Activated naive CD8-positive, alpha-beta T cell treated with anti-CD3 and anti-CD28 coated beads, Interleukin-2, amount 50 U/mL, for 24 hours (primary cell): ENCODE data around the gene ZNRD2.

ENCODE experiments used
- ATAC-seq: fragments of 150-1000 bp; cut with Tn5 transposase; one replicate; pipeline ENCODE4 v1.10.0; 2021
- DNase-seq: peaks from one replicate; pipeline ENCODE4 v3.0.0; 2021
- H3K27ac Mint-ChIP-seq: one replicate; pipeline ENCODE4 v1.8.0; 2021; ENCODE audit warnings: mild to moderate bottlenecking, mixed read lengths
- H3K27me3 Mint-ChIP-seq: one replicate; pipeline ENCODE4 v1.8.0; 2021; ENCODE audit warnings: mixed read lengths
- H3K36me3 Mint-ChIP-seq: one replicate; pipeline ENCODE4 v1.8.0; 2021; ENCODE audit warnings: low read depth, mixed read lengths
- H3K4me1 Mint-ChIP-seq: one replicate; pipeline ENCODE4 v1.8.0; 2021; ENCODE audit warnings: mixed read lengths
- H3K4me3 Mint-ChIP-seq: one replicate; pipeline ENCODE4 v1.8.0; 2021; ENCODE audit warnings: mild to moderate bottlenecking, moderate library complexity, mixed read lengths
- H3K9me3 Mint-ChIP-seq: one replicate; pipeline ENCODE4 v1.8.0; 2021; ENCODE audit warnings: mixed read lengths

Gene ZNRD2

GRCh38 chr11:65546217-65546958, 23.9 kb upstream of the ZNRD2 start:
- ATAC-seq (peak; percentile 79), DNase-seq (peak; percentile 99)
- peaks cover 45% of the 10 kb centered on the region for H3K4me1 Mint-ChIP-seq
- peak overlapping the region; percentile 61 for H3K4me3 Mint-ChIP-seq
- no peaks in the 10 kb centered on the region for H3K27me3 Mint-ChIP-seq
- H3K27ac Mint-ChIP-seq, result peak overlapping the region; percentile 60
- no peaks in the 10 kb centered on the region for H3K9me3 Mint-ChIP-seq
- peaks cover 6% of the 10 kb centered on the region for H3K36me3 Mint-ChIP-seq

GRCh38 chr11:65547446-65548125, 22.7 kb upstream of the ZNRD2 start:
- DNase-seq, result no peak
- Mint-ChIP-seq H3K27ac (no peak overlapping the region), H3K4me1 (peaks cover 49% of the 10 kb centered on the region), H3K9me3 (no peaks in the 10 kb centered on the region), H3K36me3 (peaks cover 6% of the 10 kb centered on the region), H3K27me3 (no peaks in the 10 kb centered on the region), H3K4me3 (no peak overlapping the region)
- ATAC-seq, result no peak

GRCh38 chr11:65548395-65548794, 21.9 kb upstream of the ZNRD2 start:
- Mint-ChIP-seq H3K27me3 (no peaks in the 10 kb centered on the region), H3K36me3 (peaks cover 4% of the 10 kb centered on the region), H3K27ac (peak overlapping the region; percentile 15), H3K4me3 (no peak overlapping the region), H3K9me3 (no peaks in the 10 kb centered on the region), H3K4me1 (peaks cover 56% of the 10 kb centered on the region)
- DNase-seq (no peak), ATAC-seq (no peak)

GRCh38 chr11:65549096-65549495, 21.2 kb upstream of the ZNRD2 start:
- H3K27ac Mint-ChIP-seq, result no peak overlapping the region
- H3K4me1 Mint-ChIP-seq, result peaks cover 57% of the 10 kb centered on the region
- no peaks in the 10 kb centered on the region for H3K27me3 Mint-ChIP-seq
- ATAC-seq (no peak), DNase-seq (no peak)
- H3K9me3 Mint-ChIP-seq, result no peaks in the 10 kb centered on the region
- H3K36me3 Mint-ChIP-seq, result peaks cover 4% of the 10 kb centered on the region
- H3K4me3 Mint-ChIP-seq, result no peak overlapping the region

GRCh38 chr11:65551572-65552387, 18.5 kb upstream of the ZNRD2 start:
- Mint-ChIP-seq H3K4me1 (peaks cover 66% of the 10 kb centered on the region), H3K27me3 (no peaks in the 10 kb centered on the region), H3K36me3 (peaks cover 4% of the 10 kb centered on the region), H3K27ac (peak overlapping the region; percentile 13), H3K4me3 (no peak overlapping the region), H3K9me3 (no peaks in the 10 kb centered on the region)
- peak; percentile 48 for ATAC-seq
- peak; percentile 73 for DNase-seq

- peak; percentile 1 for ATAC-seq
Measured at GRCh38 chr11:65552388-65552951, 17.8 kb upstream of the ZNRD2 start.

GRCh38 chr11:65553301-65554001, 16.8 kb upstream of the ZNRD2 start:
- no peaks in the 10 kb centered on the region for H3K9me3 Mint-ChIP-seq
- DNase-seq (peak; percentile 68), ATAC-seq (peak; percentile 25)
- H3K4me3 Mint-ChIP-seq, result no peak overlapping the region
- peaks cover 4% of the 10 kb centered on the region for H3K36me3 Mint-ChIP-seq
- no peak overlapping the region for H3K27ac Mint-ChIP-seq
- H3K4me1 Mint-ChIP-seq, result peaks cover 60% of the 10 kb centered on the region
- no peaks in the 10 kb centered on the region for H3K27me3 Mint-ChIP-seq

More at GRCh38 chr11:65552388-65552951, 17.8 kb upstream of the ZNRD2 start:
- Mint-ChIP-seq H3K36me3 (peaks cover 4% of the 10 kb centered on the region), H3K27me3 (no peaks in the 10 kb centered on the region), H3K4me1 (peaks cover 66% of the 10 kb centered on the region), H3K27ac (peak overlapping the region; percentile 33), H3K4me3 (no peak overlapping the region), H3K9me3 (no peaks in the 10 kb centered on the region)
- no peak for DNase-seq

- ATAC-seq (no peak), DNase-seq (no peak)
- Mint-ChIP-seq H3K4me1 (peaks cover 59% of the 10 kb centered on the region), H3K27ac (peak overlapping the region; percentile 59), H3K27me3 (no peaks in the 10 kb centered on the region), H3K4me3 (peak overlapping the region; percentile 53), H3K9me3 (no peaks in the 10 kb centered on the region), H3K36me3 (peaks cover 4% of the 10 kb centered on the region)
Measured at GRCh38 chr11:65554057-65554818, 16.0 kb upstream of the ZNRD2 start.

- no peak for ATAC-seq
- H3K4me1 Mint-ChIP-seq, result peaks cover 65% of the 10 kb centered on the region
Measured at GRCh38 chr11:65554842-65555430, 15.3 kb upstream of the ZNRD2 start.

GRCh38 chr11:65555693-65556231, 14.5 kb upstream of the ZNRD2 start:
- H3K4me3 Mint-ChIP-seq, result peak overlapping the region; percentile 78
- no peak for DNase-seq

More at GRCh38 chr11:65554842-65555430, 15.3 kb upstream of the ZNRD2 start:
- Mint-ChIP-seq H3K36me3 (peaks cover under 1% of the 10 kb centered on the region), H3K4me3 (peak overlapping the region; percentile 9), H3K27me3 (no peaks in the 10 kb centered on the region), H3K27ac (peak overlapping the region; percentile 59), H3K9me3 (no peaks in the 10 kb centered on the region)
- DNase-seq, result no peak

GRCh38 chr11:65556470-65557279, 13.6 kb upstream of the ZNRD2 start:
- ATAC-seq, result no peak
- Mint-ChIP-seq H3K27me3 (no peaks in the 10 kb centered on the region), H3K9me3 (no peaks in the 10 kb centered on the region), H3K27ac (peak overlapping the region; percentile 86), H3K36me3 (no peaks in the 10 kb centered on the region), H3K4me3 (peak overlapping the region; percentile 78), H3K4me1 (peaks cover 70% of the 10 kb centered on the region)
- DNase-seq, result no peak

More at GRCh38 chr11:65555693-65556231, 14.5 kb upstream of the ZNRD2 start:
- H3K27me3 Mint-ChIP-seq, result no peaks in the 10 kb centered on the region
- no peaks in the 10 kb centered on the region for H3K36me3 Mint-ChIP-seq
- ATAC-seq, result peak; percentile 9
- H3K4me1 Mint-ChIP-seq, result peaks cover 73% of the 10 kb centered on the region
- H3K9me3 Mint-ChIP-seq, result no peaks in the 10 kb centered on the region
- H3K27ac Mint-ChIP-seq, result peak overlapping the region; percentile 59

- Mint-ChIP-seq H3K27me3 (no peaks in the 10 kb centered on the region), H3K27ac (peak overlapping the region; percentile 86), H3K9me3 (no peaks in the 10 kb centered on the region), H3K4me3 (peak overlapping the region; percentile 78), H3K4me1 (peaks cover 66% of the 10 kb centered on the region), H3K36me3 (no peaks in the 10 kb centered on the region)
- ATAC-seq (no peak), DNase-seq (no peak)
Measured at GRCh38 chr11:65557280-65558001, 12.8 kb upstream of the ZNRD2 start.
